ENCODE measurements around the gene TOMM34. TPM values are rescaled to one million over a fixed set of nuclear protein-coding genes. Genes with fewer than 3 reads are reported as not detected.

Gene TOMM34
- total and polyA plus RNA-seq, 2 of the 13 experiments (the other 11 are each of a cell fraction or from before 2014, with no cell fraction given): 36.2 to 52.0 TPM

- TF ChIP-seq ZNF687 (CRISPR knock-in tag; IDR thresholded peaks at IDR 0.05) (no peak), HBP1 (CRISPR knock-in tag; IDR thresholded peaks at IDR 0.05; ENCODE audit: low read depth) (no peak), TSC22D2 (CRISPR knock-in tag; IDR thresholded peaks at IDR 0.05; ENCODE audit: borderline replicate concordance) (no peak), ZNF333 (CRISPR knock-in tag; IDR thresholded peaks at IDR 0.05; ENCODE audit: borderline replicate concordance) (no peak), SRSF4 (IDR thresholded peaks at IDR 0.05; ENCODE audit: low read depth, low read length, poor library complexity, severe bottlenecking) (no peak), ATF1 (CRISPR knock-in tag; IDR thresholded peaks at IDR 0.05) (no peak), HNRNPH1 (optimal IDR thresholded peaks at IDR 0.05; ENCODE audit: low read depth, low read length) (no peak), RFXANK (CRISPR knock-in tag; IDR thresholded peaks at IDR 0.05) (no peak)
Observed at GRCh38 chr20:44954211-44954610, 6.0 kb downstream of the TOMM34 start (continued).

- Histone ChIP-seq H3K4me3 (replicated peaks in 1 of 3; ENCODE audit: insufficient read depth in 1 of 3, low read depth in 2 of 3, low read length in 3 of 3) (no peak overlapping the region), H4K20me1 (ENCODE audit: insufficient read depth, low read length) (no peaks in the 10 kb centered on the region), H3K9ac (ENCODE audit: insufficient read depth, low read depth, low read length) (no peak overlapping the region), H3K27ac (ENCODE audit: extremely low read length, insufficient read depth, low read length) (no peak overlapping the region), H2AFZ (ENCODE audit: low read length) (no peak overlapping the region), H3K4me2 (ENCODE audit: low read depth, low read length) (no peak overlapping the region), H3K4me1 (ENCODE audit: insufficient read depth, low read length) (peaks cover 10% of the 10 kb centered on the region), H3K79me2 (ENCODE audit: insufficient read depth, low read length) (peaks cover 4% of the 10 kb centered on the region), H3K9me3 (ENCODE audit: low read length) (no peaks in the 10 kb centered on the region), H3K36me3 (replicated peaks in 1 of 2; ENCODE audit: control insufficient read depth in 1 of 2, insufficient read depth in 2 of 2, low read length in 2 of 2) (peaks cover 63 to 87% of the 10 kb centered on the region in 2 experiments), H3K27me3 (ENCODE audit: control insufficient read depth in 1 of 2, insufficient read depth in 2 of 2, low read length in 2 of 2) (no peaks in the 10 kb centered on the region)
- intact Hi-C loops (cut with micrococcal nuclease; ENCODE audit: unreplicated experiment) (no loop called here), in situ Hi-C loops (cut with HindIII; ENCODE audit: extremely low pct_ligation_motif_present, low pct_unique_long_range_greater_than_20kb) (no loop called here)
- FAIRE-seq (no peak), ATAC-seq (no peak), DNase-seq (ENCODE audit: low spot score) (no peak)
- ChIA-PET POLR2A (interaction anchor here (2.6 to 7.2 kb wide), 2 partner anchors 9 to 11 kb away, joined by 14 to 51 read pairs; partner anchors contain the start of gene TOMM34), CTCF (ENCODE audit: low intra/inter-chr PET ratio, low total read pairs) (no interaction called here)
- WGBS (ENCODE audit: low lambda C conversion rate): 98% methylated on average over 1 of the region's 1 CpG
- BruUV-seq (replicated peaks): no TSS peak
- TF ChIP-seq EZH2 (conservative IDR thresholded peaks at IDR 0.05; ENCODE audit: low read depth, low read length) (no peak), PTBP1 (IDR thresholded peaks at IDR 0.05; ENCODE audit: low read depth, low read length, poor library complexity, severe bottlenecking) (no peak), FOXC1 (CRISPR knock-in tag; IDR thresholded peaks at IDR 0.05; ENCODE audit: borderline replicate concordance) (no peak), THAP9 (CRISPR knock-in tag; IDR thresholded peaks at IDR 0.05; ENCODE audit: borderline replicate concordance) (no peak), TEAD3 (CRISPR knock-in tag; optimal IDR thresholded peaks at IDR 0.05; ENCODE audit: borderline replicate concordance) (no peak)
Observed at GRCh38 chr20:44952731-44953130, 7.5 kb downstream of the TOMM34 start.
